HG03432 (cell line): ENCODE measurements around the gene DNAJA4.
"Not testable (repeated sequence)": the region's sequence is repeated elsewhere in the genome, so short reads cannot be mapped to it uniquely, and the experiment has no call there.

Experiments used
- ATAC-seq: cut with Tn5 transposase; IDR thresholded peaks from one replicate; pipeline ENCODE4 v1.9.1; 2021; ENCODE audit warnings: mild to moderate bottlenecking, moderate library complexity; ENCODE audit not compliant: unreplicated experiment

The DNAJA4 gene

GRCh38 chr15:78243491-78243941 is 20.8 kb upstream of the DNAJA4 start:
- no peak for ATAC-seq

DNA sequence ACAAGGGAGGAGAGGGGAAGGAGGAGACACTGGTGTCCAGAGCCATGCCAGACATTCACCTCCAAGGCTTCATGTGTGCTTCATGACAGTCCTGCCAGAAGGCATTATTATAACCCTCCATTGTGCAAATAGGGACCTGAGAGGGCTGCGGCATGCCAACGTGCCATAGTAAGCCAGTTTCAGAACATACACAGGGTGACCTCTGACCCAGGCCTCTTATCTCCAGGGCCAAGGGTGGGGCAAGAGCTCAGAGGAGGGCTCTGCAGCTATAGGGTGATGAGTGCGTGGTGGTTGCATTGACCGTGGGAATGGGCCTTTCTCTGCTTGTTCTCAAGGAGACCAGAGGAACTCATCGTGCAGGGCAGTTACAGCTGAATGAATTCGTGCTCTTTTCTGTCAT is 20.3 kb upstream of the DNAJA4 start:
- no peak for ATAC-seq

- no peak for ATAC-seq
Observed at GRCh38 chr15:78244893-78245292, 19.5 kb upstream of the DNAJA4 start.

GRCh38 chr15:78245392-78245791 is 19.0 kb upstream of the DNAJA4 start:
- not testable (repeated sequence) for ATAC-seq

DNA sequence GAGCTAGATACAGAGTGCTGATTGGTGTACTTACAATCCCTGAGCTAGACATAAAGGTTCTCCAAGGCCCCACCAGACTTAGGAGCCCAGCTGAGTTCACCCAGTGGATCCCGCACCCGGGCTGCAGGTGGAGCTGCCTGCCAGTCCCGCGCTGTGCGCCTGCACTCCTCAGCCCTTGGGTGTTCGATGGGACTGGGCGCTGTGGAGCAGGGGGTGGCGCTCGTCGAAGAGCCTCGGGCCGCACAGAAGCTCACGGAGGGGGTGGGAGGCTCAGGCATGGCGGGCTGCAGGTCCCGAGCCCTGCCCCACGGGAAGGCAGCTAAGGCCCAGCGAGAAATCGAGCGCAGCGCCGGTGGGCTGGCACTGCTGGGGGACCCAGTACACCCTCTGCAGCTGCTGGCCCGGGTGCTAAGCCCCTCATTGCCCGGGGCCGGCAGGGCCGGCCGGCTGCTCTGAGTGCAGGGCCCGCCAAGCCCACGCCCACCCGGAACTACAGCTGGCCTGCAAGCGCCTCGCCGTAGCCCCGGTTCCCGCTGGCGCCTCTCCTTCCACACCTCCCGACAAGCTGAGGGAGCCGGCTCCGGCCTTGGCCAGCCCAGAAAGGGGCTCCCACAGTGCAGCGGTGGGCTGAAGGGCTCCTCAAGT is 18.3 kb upstream of the DNAJA4 start:
- not testable (repeated sequence) for ATAC-seq

GRCh38 chr15:78247911-78248310 is 16.5 kb upstream of the DNAJA4 start:
- ATAC-seq, result no peak

GRCh38 chr15:78249131-78249530 is 15.2 kb upstream of the DNAJA4 start:
- no peak for ATAC-seq

GRCh38 chr15:78251136-78251535 is 13.2 kb upstream of the DNAJA4 start:
- no peak for ATAC-seq

- ATAC-seq, result no peak
Observed at GRCh38 chr15:78255421-78256043, 8.8 kb upstream of the DNAJA4 start.

- no peak for ATAC-seq
Observed at GRCh38 chr15:78256044-78256437, 8.3 kb upstream of the DNAJA4 start.

DNA sequence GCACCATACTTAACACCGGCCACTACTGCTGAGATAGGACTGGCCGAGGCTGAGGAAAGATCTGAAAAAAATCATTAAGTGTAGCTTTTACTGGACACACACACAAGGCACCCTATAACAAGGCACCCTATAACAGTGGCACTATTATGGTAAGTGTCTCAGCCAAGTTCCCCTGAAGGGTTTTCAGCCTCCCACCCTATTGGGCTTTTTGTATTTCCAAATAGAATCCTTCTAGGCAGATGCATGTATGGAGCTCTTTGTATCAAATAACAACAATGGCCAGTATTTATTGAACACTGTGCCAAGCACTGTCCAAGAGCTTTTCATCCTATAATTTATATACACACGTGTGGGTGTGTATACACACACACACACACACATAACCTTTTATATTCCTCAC is 6.7 kb upstream of the DNAJA4 start:
- no peak for ATAC-seq

GRCh38 chr15:78259232-78259631 is 5.1 kb upstream of the DNAJA4 start:
- ATAC-seq, result no peak

DNA sequence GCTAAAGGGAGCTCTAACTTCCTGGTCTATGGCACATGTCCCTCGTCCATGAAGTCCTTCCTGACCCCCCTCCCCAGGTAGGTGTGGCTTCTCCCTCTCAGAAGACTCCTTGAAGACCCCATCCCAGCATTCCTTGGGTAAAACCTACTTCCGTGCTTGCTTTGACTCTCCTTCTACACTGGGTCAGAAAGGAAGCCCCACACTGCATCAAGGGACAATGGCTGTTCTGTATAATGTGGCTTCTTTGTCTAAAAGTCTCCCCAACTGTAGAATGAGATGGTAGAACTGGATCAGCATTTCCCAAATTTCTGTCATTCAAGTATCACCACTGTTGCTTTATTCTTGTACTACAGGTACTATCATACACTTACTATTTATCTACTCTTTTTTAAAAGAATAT is 3.9 kb upstream of the DNAJA4 start:
- no peak for ATAC-seq

- no peak for ATAC-seq
Observed at GRCh38 chr15:78261062-78261461, 3.3 kb upstream of the DNAJA4 start.

GRCh38 chr15:78263351-78263781 is 996 bp upstream of the DNAJA4 start:
- no peak for ATAC-seq

DNA sequence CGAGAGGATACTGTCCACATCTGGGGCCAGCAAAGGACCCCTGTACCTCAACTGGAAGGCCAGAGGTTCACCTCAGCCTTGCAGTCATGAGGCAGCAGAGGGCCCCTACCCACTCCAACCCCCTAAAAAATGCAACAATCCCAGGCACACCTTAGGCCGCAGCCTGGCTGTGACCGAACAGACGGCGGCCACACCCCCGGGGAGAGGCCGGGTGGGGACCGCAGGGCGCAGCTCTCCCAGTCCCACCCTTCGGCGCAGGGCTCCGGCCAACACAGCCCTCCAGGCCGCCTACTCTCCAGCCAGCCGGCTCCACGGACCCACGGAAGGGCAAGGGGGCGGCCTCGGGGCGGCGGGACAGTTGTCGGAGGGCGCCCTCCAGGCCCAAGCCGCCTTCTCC is 457 bp upstream of the DNAJA4 start:
- no peak for ATAC-seq

DNA sequence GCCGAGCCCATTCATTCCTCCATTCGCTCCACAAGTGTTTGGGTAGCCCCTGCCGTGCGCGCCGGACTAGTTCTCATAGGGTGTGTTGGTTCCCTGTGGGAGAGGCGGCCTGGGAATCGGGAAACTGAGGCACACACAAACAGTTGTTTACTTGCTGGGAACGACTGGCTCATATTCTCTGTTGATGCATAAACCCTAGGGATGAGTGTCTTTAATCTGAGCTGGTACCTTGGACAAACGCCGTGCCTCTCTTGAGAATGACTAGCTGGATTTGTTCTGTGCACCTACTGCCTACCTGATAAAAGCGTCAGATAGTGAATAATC is 737 bp downstream of the DNAJA4 start:
- ATAC-seq, result no peak

GRCh38 chr15:78265752-78266224 is 1.4 kb downstream of the DNAJA4 start:
- no peak for ATAC-seq

- ATAC-seq, result no peak
Observed at GRCh38 chr15:78266229-78266628, 1.9 kb downstream of the DNAJA4 start.

GRCh38 chr15:78266806-78267205 is 2.4 kb downstream of the DNAJA4 start:
- no peak for ATAC-seq

- no peak for ATAC-seq
Observed at GRCh38 chr15:78272316-78272715, 8.0 kb downstream of the DNAJA4 start.

- no peak for ATAC-seq
Observed at GRCh38 chr15:78272776-78273175, 8.4 kb downstream of the DNAJA4 start.

GRCh38 chr15:78274994-78275393 is 10.6 kb downstream of the DNAJA4 start:
- ATAC-seq, result no peak
